Measurements from ENCODE around the gene NMNAT2. TPM values are rescaled to one million over a fixed set of nuclear protein-coding genes. Genes with fewer than 3 reads are reported as not detected.

Gene NMNAT2
- total RNA-seq, 1 experiment from 2014 or later: 11.4 TPM

DNA sequence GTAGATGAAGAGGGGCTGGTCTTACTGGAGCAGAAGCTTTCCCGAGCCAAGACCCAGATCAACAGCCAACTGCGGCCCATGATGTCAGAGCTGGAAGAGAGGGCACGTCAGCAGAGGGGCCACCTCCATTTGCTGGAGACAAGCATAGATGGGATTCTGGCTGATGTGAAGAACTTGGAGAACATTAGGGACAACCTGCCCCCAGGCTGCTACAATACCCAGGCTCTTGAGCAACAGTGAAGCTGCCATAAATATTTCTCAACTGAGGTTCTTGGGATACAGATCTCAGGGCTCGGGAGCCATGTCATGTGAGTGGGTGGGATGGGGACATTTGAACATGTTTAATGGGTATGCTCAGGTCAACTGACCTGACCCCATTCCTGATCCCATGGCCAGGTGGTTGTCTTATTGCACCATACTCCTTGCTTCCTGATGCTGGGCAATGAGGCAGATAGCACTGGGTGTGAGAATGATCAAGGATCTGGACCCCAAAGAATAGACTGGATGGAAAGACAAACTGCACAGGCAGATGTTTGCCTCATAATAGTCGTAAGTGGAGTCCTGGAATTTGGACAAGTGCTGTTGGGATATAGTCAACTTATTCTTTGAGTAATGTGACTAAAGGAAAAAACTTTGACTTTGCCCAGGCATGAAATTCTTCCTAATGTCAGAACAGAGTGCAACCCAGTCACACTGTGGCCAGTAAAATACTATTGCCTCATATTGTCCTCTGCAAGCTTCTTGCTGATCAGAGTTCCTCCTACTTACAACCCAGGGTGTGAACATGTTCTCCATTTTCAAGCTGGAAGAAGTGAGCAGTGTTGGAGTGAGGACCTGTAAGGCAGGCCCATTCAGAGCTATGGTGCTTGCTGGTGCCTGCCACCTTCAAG, 174.8 kb downstream of the NMNAT2 start:
- Histone ChIP-seq H4K8ac (replicated peaks; ENCODE audit: insufficient read length, low read depth, low read length) (no peak overlapping the region), H3K23me2 (ENCODE audit: insufficient read length, low read depth, low read length, poor library complexity, severe bottlenecking) (no peaks in the 10 kb centered on the region), H3K9ac (ENCODE audit: extremely low read depth, insufficient read length, low read length) (no peak overlapping the region), H4K20me1 (ENCODE audit: control insufficient read depth, insufficient read depth, insufficient read length) (no peaks in the 10 kb centered on the region), H3K14ac (ENCODE audit: insufficient read depth, low read length) (no peak overlapping the region), H3K18ac (ENCODE audit: insufficient read length, low read depth, low read length) (no peak overlapping the region), H3K4ac (ENCODE audit: low read depth, low read length) (no peak overlapping the region), H3K79me1 (ENCODE audit: insufficient read depth, low read depth, low read length, poor library complexity, severe bottlenecking) (no peaks in the 10 kb centered on the region), H3K9me3 (ENCODE audit: control insufficient read depth, low read depth, low read length) (no peaks in the 10 kb centered on the region), H2BK12ac (ENCODE audit: insufficient read length, low read depth, low read length) (no peak overlapping the region), H4K91ac (ENCODE audit: insufficient read length, low read depth, low read length) (no peak overlapping the region), H2BK20ac (ENCODE audit: low read depth, low read length, poor library complexity, severe bottlenecking) (no peak overlapping the region), H3K56ac (ENCODE audit: insufficient read length, low read depth, low read length) (no peak overlapping the region), H4K5ac (ENCODE audit: insufficient read length, low read depth, low read length) (no peak overlapping the region), H2AK5ac (ENCODE audit: insufficient read length, low read length) (no peak overlapping the region), H3K79me2 (ENCODE audit: insufficient read depth, low read length) (no peaks in the 10 kb centered on the region), H3K23ac (ENCODE audit: insufficient read length, low read depth, low read length) (no peak overlapping the region), H3K4me2 (ENCODE audit: insufficient read depth, insufficient read length, low read length) (no peak overlapping the region), H3T11ph (ENCODE audit: low read length) (no peak overlapping the region), H2BK15ac (ENCODE audit: low read depth, low read length) (no peak overlapping the region), H2BK5ac (ENCODE audit: insufficient read length, low read length) (no peak overlapping the region), H2AFZ (ENCODE audit: low read length) (no peak overlapping the region), H2BK120ac (ENCODE audit: low read depth, low read length, poor library complexity, severe bottlenecking) (no peak overlapping the region), H3K27ac (ENCODE audit: insufficient read length, low read depth, low read length) (no peak overlapping the region), H3K27me3 (ENCODE audit: insufficient read depth, low read length) (no peaks in the 10 kb centered on the region), H3K4me1 (ENCODE audit: insufficient read depth, low read length) (no peaks in the 10 kb centered on the region)
- peaks cover 0 to 6% (median 0%) of the 10 kb centered on the region in 3 experiments; a peak in 1 of 7 replicates for H3K36me3 Mint-ChIP-seq (ENCODE audit: insufficient read depth in 1 of 3, low read depth in 3 of 3)
- H3K27me3 Mint-ChIP-seq (ENCODE audit: low read depth): no peaks in the 10 kb centered on the region
- DNase-seq: no peak
- no peaks in the 10 kb centered on the region for H3K9me3 Mint-ChIP-seq
- H3K27ac Mint-ChIP-seq: no peak overlapping the region; a peak in 1 of 7 replicates
- peaks cover 8 to 10% of the 10 kb centered on the region in 2 experiments; a peak in 3 of 4 replicates for H3K4me1 Mint-ChIP-seq
- no peak overlapping the region for H3K4me3 Mint-ChIP-seq
- TF ChIP-seq, protein P1, sequence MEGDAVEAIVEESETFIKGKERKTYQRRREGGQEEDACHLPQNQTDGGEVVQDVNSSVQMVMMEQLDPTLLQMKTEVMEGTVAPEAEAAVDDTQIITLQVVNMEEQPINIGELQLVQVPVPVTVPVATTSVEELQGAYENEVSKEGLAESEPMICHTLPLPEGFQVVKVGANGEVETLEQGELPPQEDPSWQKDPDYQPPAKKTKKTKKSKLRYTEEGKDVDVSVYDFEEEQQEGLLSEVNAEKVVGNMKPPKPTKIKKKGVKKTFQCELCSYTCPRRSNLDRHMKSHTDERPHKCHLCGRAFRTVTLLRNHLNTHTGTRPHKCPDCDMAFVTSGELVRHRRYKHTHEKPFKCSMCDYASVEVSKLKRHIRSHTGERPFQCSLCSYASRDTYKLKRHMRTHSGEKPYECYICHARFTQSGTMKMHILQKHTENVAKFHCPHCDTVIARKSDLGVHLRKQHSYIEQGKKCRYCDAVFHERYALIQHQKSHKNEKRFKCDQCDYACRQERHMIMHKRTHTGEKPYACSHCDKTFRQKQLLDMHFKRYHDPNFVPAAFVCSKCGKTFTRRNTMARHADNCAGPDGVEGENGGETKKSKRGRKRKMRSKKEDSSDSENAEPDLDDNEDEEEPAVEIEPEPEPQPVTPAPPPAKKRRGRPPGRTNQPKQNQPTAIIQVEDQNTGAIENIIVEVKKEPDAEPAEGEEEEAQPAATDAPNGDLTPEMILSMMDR (conservative IDR thresholded peaks at IDR 0.05): no peak
- no CpG with 5 or more reads among the region's 5 CpGs for WGBS (ENCODE audit: extremely low coverage, insufficient read length, low lambda C conversion rate)
